Measurements from ENCODE around the gene CELF2.

Gene CELF2

GRCh38 chr10:11270135-11270857 is 252.6 kb downstream of the CELF2 start:
- TF ChIP-seq ZFX (IDR thresholded peaks at IDR 0.05): no peak
- TF ChIP-seq CTCF (conservative IDR thresholded peaks at IDR 0.05): peak; percentile 97
- no peak overlapping the region for H3K27ac ChIP-seq

- TF ChIP-seq CTCF (conservative IDR thresholded peaks at IDR 0.05) (peak; percentile 80), ZFX (IDR thresholded peaks at IDR 0.05) (no peak)
- H3K27ac ChIP-seq: no peak overlapping the region
Measured at GRCh38 chr10:11270858-11271179, 253.1 kb downstream of the CELF2 start.

- no peak overlapping the region for H3K27ac ChIP-seq
- TF ChIP-seq ZFX (IDR thresholded peaks at IDR 0.05) (no peak), CTCF (conservative IDR thresholded peaks at IDR 0.05) (no peak)
Measured at GRCh38 chr10:11272915-11273389, 255.3 kb downstream of the CELF2 start.

GRCh38 chr10:11274452-11274851 is 256.8 kb downstream of the CELF2 start:
- no peak overlapping the region for H3K27ac ChIP-seq
- no peak for TF ChIP-seq ZFX (IDR thresholded peaks at IDR 0.05)
- TF ChIP-seq CTCF (conservative IDR thresholded peaks at IDR 0.05): no peak

GRCh38 chr10:11275651-11276050 is 258.0 kb downstream of the CELF2 start:
- H3K27ac ChIP-seq: no peak overlapping the region
- no peak for TF ChIP-seq ZFX (IDR thresholded peaks at IDR 0.05)
- TF ChIP-seq CTCF (conservative IDR thresholded peaks at IDR 0.05): no peak

- H3K27ac ChIP-seq: no peak overlapping the region
- TF ChIP-seq ZFX (IDR thresholded peaks at IDR 0.05) (no peak), CTCF (conservative IDR thresholded peaks at IDR 0.05) (no peak)
Measured at GRCh38 chr10:11276449-11276990, 258.8 kb downstream of the CELF2 start.

GRCh38 chr10:11279314-11279713 is 261.6 kb downstream of the CELF2 start:
- H3K27ac ChIP-seq: no peak overlapping the region
- TF ChIP-seq ZFX (IDR thresholded peaks at IDR 0.05) (no peak), CTCF (conservative IDR thresholded peaks at IDR 0.05) (no peak)
